SK-N-MC (cell line): ENCODE data around the gene SLC7A5.

Experiments used
- EZH2 ChIP-seq: fragments of 200-600 bp; sonication (generic); IDR thresholded peaks from one replicate; pipeline ENCODE4 v1.6.1; 2017; ENCODE audit warnings: antibody characterized with exemption
- FOXP2 ChIP-seq: optimal IDR thresholded peaks from 2 replicates; pipeline ENCODE3; 2011; ENCODE audit warnings: mild to moderate bottlenecking, moderate library complexity; ENCODE audit not compliant: insufficient read depth; ENCODE audit errors: extremely low read length, control extremely low read depth
- POLR2AphosphoS5 ChIP-seq: IDR thresholded peaks from 2 replicates; pipeline ENCODE4 v1.6.1; 2012; ENCODE audit warnings: mild to moderate bottlenecking, low read depth, low read length, borderline replicate concordance

- no peak for TF ChIP-seq EZH2
- no peak for TF ChIP-seq POLR2AphosphoS5
- no peak for TF ChIP-seq FOXP2
Observed at GRCh38 chr16:87784812-87785211, 84.5 kb downstream of the SLC7A5 start.
